Measurements from ENCODE around the gene EIF2AK2. TPM values are rescaled to one million over a fixed set of nuclear protein-coding genes. Genes with fewer than 3 reads are reported as not detected.
A peak's percentile ranks its signal among the peaks of the same experiment; 100 is the strongest.

Gene EIF2AK2
- polyA plus RNA-seq, 4 donors = 4.3 to 27.7 (median 8.3) TPM

- Histone ChIP-seq H3K27ac (ENCODE audit: low read depth in 1 of 3, low read length in 2 of 3) (peak within 1 kb of the TSS; percentile 60 to 89 (median 89)), H3K27me3 (ENCODE audit: control insufficient read depth in 3 of 3, insufficient read depth in 3 of 3, low read length in 3 of 3) (no peaks in the 10 kb centered on the region), H3K4me1 (ENCODE audit: control insufficient read depth in 3 of 3, insufficient read depth in 2 of 3, low read depth in 1 of 3, low read length in 2 of 3) (peaks cover 0 to 11% (median 5%) of the 10 kb centered on the region in 3 donors), H3K4me3 (ENCODE audit: low read depth in 1 of 3, low read length in 3 of 3) (peak within 1 kb of the TSS; percentile 76 to 89 (median 76)), H3K9me3 (ENCODE audit: control insufficient read depth in 2 of 2, insufficient read depth in 1 of 2, low read depth in 1 of 2, low read length in 1 of 2) (no peaks in the 10 kb centered on the region), H3K36me3 (ENCODE audit: control insufficient read depth in 3 of 3, insufficient read depth in 2 of 3, low read depth in 1 of 3, low read length in 3 of 3) (peaks cover 1 to 10% (median 2%) of the 10 kb centered on the region in 3 donors)
- 0 to 1% (median 0%) methylated on average over 74 of the region's 74 CpGs for WGBS, 3 donors
- peak; percentile 98 to 99 for DNase-seq
- no peak for FAIRE-seq
These were observed 72.6 kb downstream of the EIF2AK2 start, which contains the start of the genes GPATCH11 and HEATR5B for GRCh38 chr2:37083873-37084794. Gene GPATCH11 (plus strand): TSS chr2:37084518. CDS start chr2:37088382, 3,864 bp downstream. Gene HEATR5B (minus strand): TSS chr2:37084372. CDS start chr2:37083414, 958 bp downstream.

GRCh38 chr2:37080689-37081088 lies 76.1 kb downstream of the EIF2AK2 start:
- 43 to 66% (median 50%) methylated on average over 3 of the region's 3 CpGs for WGBS, 3 donors
- H3K27ac ChIP-seq (ENCODE audit: low read depth in 1 of 3, low read length in 2 of 3) = no peak overlapping the region
- no peak for FAIRE-seq

GRCh38 chr2:37080266-37080665 lies 76.5 kb downstream of the EIF2AK2 start:
- DNase-seq = no peak
- no peak for FAIRE-seq
- Histone ChIP-seq H3K4me1 (ENCODE audit: control insufficient read depth in 3 of 3, insufficient read depth in 2 of 3, low read depth in 1 of 3, low read length in 2 of 3) (peaks cover 0 to 11% (median 5%) of the 10 kb centered on the region in 3 donors), H3K27ac (ENCODE audit: low read depth in 1 of 3, low read length in 2 of 3) (no peak overlapping the region), H3K36me3 (ENCODE audit: control insufficient read depth in 3 of 3, insufficient read depth in 2 of 3, low read depth in 1 of 3, low read length in 3 of 3) (peaks cover 0 to 11% (median 5%) of the 10 kb centered on the region in 3 donors), H3K9me3 (ENCODE audit: control insufficient read depth in 2 of 2, insufficient read depth in 1 of 2, low read depth in 1 of 2, low read length in 1 of 2) (no peaks in the 10 kb centered on the region), H3K27me3 (ENCODE audit: control insufficient read depth in 3 of 3, insufficient read depth in 3 of 3, low read length in 3 of 3) (no peaks in the 10 kb centered on the region), H3K4me3 (ENCODE audit: low read depth in 1 of 3, low read length in 3 of 3) (no peak overlapping the region)
- 59 to 95% (median 81%) methylated on average over 2 of the region's 2 CpGs for WGBS, 3 donors

More at GRCh38 chr2:37080689-37081088, 76.1 kb downstream of the EIF2AK2 start:
- Histone ChIP-seq H3K4me1 (ENCODE audit: control insufficient read depth in 3 of 3, insufficient read depth in 2 of 3, low read depth in 1 of 3, low read length in 2 of 3) (peaks cover 0 to 11% (median 5%) of the 10 kb centered on the region in 3 donors), H3K4me3 (ENCODE audit: low read depth in 1 of 3, low read length in 3 of 3) (no peak overlapping the region), H3K36me3 (ENCODE audit: control insufficient read depth in 3 of 3, insufficient read depth in 2 of 3, low read depth in 1 of 3, low read length in 3 of 3) (peaks cover 0 to 11% (median 5%) of the 10 kb centered on the region in 3 donors), H3K9me3 (ENCODE audit: control insufficient read depth in 2 of 2, insufficient read depth in 1 of 2, low read depth in 1 of 2, low read length in 1 of 2) (no peaks in the 10 kb centered on the region), H3K27me3 (ENCODE audit: control insufficient read depth in 3 of 3, insufficient read depth in 3 of 3, low read length in 3 of 3) (no peaks in the 10 kb centered on the region)
- no peak for DNase-seq

- 95 to 100% (median 95%) methylated on average over 2 of the region's 2 CpGs for WGBS, 3 donors
- no peak for DNase-seq
- no peak overlapping the region for H3K4me3 ChIP-seq (ENCODE audit: low read depth in 1 of 3, low read length in 3 of 3)
- peaks cover 5 to 22% (median 11%) of the 10 kb centered on the region in 3 donors for H3K36me3 ChIP-seq (ENCODE audit: control insufficient read depth in 3 of 3, insufficient read depth in 2 of 3, low read depth in 1 of 3, low read length in 3 of 3)
- no peaks in the 10 kb centered on the region for H3K9me3 ChIP-seq (ENCODE audit: control insufficient read depth in 2 of 2, insufficient read depth in 1 of 2, low read depth in 1 of 2, low read length in 1 of 2)
- FAIRE-seq = no peak
- no peak overlapping the region for H3K27ac ChIP-seq (ENCODE audit: low read depth in 1 of 3, low read length in 2 of 3)
- H3K4me1 ChIP-seq (ENCODE audit: control insufficient read depth in 3 of 3, insufficient read depth in 2 of 3, low read depth in 1 of 3, low read length in 2 of 3) = no peaks in the 10 kb centered on the region
- H3K27me3 ChIP-seq (ENCODE audit: control insufficient read depth in 3 of 3, insufficient read depth in 3 of 3, low read length in 3 of 3) = no peaks in the 10 kb centered on the region
These were observed 85.8 kb downstream of the EIF2AK2 start for GRCh38 chr2:37070931-37071330.

- WGBS, 3 donors = 83 to 90% (median 85%) methylated on average over 6 of the region's 6 CpGs
- Histone ChIP-seq H3K4me3 (ENCODE audit: low read depth in 1 of 3, low read length in 3 of 3) (no peak overlapping the region), H3K27ac (ENCODE audit: low read depth in 1 of 3, low read length in 2 of 3) (no peak overlapping the region)
These were observed 88.1 kb downstream of the EIF2AK2 start for GRCh38 chr2:37068686-37069085.

GRCh38 chr2:37061776-37062175 lies 95.0 kb downstream of the EIF2AK2 start:
- no peaks in the 10 kb centered on the region for H3K27me3 ChIP-seq (ENCODE audit: control insufficient read depth in 3 of 3, insufficient read depth in 3 of 3, low read length in 3 of 3)
- no peaks in the 10 kb centered on the region for H3K4me1 ChIP-seq (ENCODE audit: control insufficient read depth in 3 of 3, insufficient read depth in 2 of 3, low read depth in 1 of 3, low read length in 2 of 3)
- no peaks in the 10 kb centered on the region for H3K9me3 ChIP-seq (ENCODE audit: control insufficient read depth in 2 of 2, insufficient read depth in 1 of 2, low read depth in 1 of 2, low read length in 1 of 2)
- FAIRE-seq (no peak), DNase-seq (no peak)
- WGBS, 3 donors = 97 to 98% (median 98%) methylated on average over 5 of the region's 5 CpGs
- no peak overlapping the region for H3K4me3 ChIP-seq (ENCODE audit: low read depth in 1 of 3, low read length in 3 of 3)
- H3K36me3 ChIP-seq (ENCODE audit: control insufficient read depth in 3 of 3, insufficient read depth in 2 of 3, low read depth in 1 of 3, low read length in 3 of 3) = peaks cover 3 to 27% (median 23%) of the 10 kb centered on the region in 3 donors
- no peak overlapping the region for H3K27ac ChIP-seq (ENCODE audit: low read depth in 1 of 3, low read length in 2 of 3)

More at GRCh38 chr2:37068686-37069085, 88.1 kb downstream of the EIF2AK2 start:
- FAIRE-seq (no peak), DNase-seq (no peak)
- Histone ChIP-seq H3K9me3 (ENCODE audit: control insufficient read depth in 2 of 2, insufficient read depth in 1 of 2, low read depth in 1 of 2, low read length in 1 of 2) (no peaks in the 10 kb centered on the region), H3K4me1 (ENCODE audit: control insufficient read depth in 3 of 3, insufficient read depth in 2 of 3, low read depth in 1 of 3, low read length in 2 of 3) (no peaks in the 10 kb centered on the region), H3K36me3 (ENCODE audit: control insufficient read depth in 3 of 3, insufficient read depth in 2 of 3, low read depth in 1 of 3, low read length in 3 of 3) (peaks cover 8 to 36% (median 20%) of the 10 kb centered on the region in 3 donors), H3K27me3 (ENCODE audit: control insufficient read depth in 3 of 3, insufficient read depth in 3 of 3, low read length in 3 of 3) (no peaks in the 10 kb centered on the region)

GRCh38 chr2:37061013-37061711 lies 95.6 kb downstream of the EIF2AK2 start:
- Histone ChIP-seq H3K27ac (ENCODE audit: low read depth in 1 of 3, low read length in 2 of 3) (no peak overlapping the region), H3K27me3 (ENCODE audit: control insufficient read depth in 3 of 3, insufficient read depth in 3 of 3, low read length in 3 of 3) (no peaks in the 10 kb centered on the region), H3K4me3 (ENCODE audit: low read depth in 1 of 3, low read length in 3 of 3) (no peak overlapping the region), H3K36me3 (ENCODE audit: control insufficient read depth in 3 of 3, insufficient read depth in 2 of 3, low read depth in 1 of 3, low read length in 3 of 3) (peaks cover 6 to 28% (median 26%) of the 10 kb centered on the region in 3 donors), H3K9me3 (ENCODE audit: control insufficient read depth in 2 of 2, insufficient read depth in 1 of 2, low read depth in 1 of 2, low read length in 1 of 2) (no peaks in the 10 kb centered on the region), H3K4me1 (ENCODE audit: control insufficient read depth in 3 of 3, insufficient read depth in 2 of 3, low read depth in 1 of 3, low read length in 2 of 3) (no peaks in the 10 kb centered on the region)
- FAIRE-seq (no peak), DNase-seq (no peak)

- no peak overlapping the region for H3K4me3 ChIP-seq (ENCODE audit: low read depth in 1 of 3, low read length in 3 of 3)
- DNase-seq (no peak), FAIRE-seq (no peak)
- no peaks in the 10 kb centered on the region for H3K27me3 ChIP-seq (ENCODE audit: control insufficient read depth in 3 of 3, insufficient read depth in 3 of 3, low read length in 3 of 3)
- 93 to 95% (median 94%) methylated on average over 7 of the region's 7 CpGs for WGBS, 3 donors
- peaks cover 6 to 25% (median 23%) of the 10 kb centered on the region in 3 donors for H3K36me3 ChIP-seq (ENCODE audit: control insufficient read depth in 3 of 3, insufficient read depth in 2 of 3, low read depth in 1 of 3, low read length in 3 of 3)
- H3K4me1 ChIP-seq (ENCODE audit: control insufficient read depth in 3 of 3, insufficient read depth in 2 of 3, low read depth in 1 of 3, low read length in 2 of 3) = no peaks in the 10 kb centered on the region
- H3K27ac ChIP-seq (ENCODE audit: low read depth in 1 of 3, low read length in 2 of 3) = no peak overlapping the region
- no peaks in the 10 kb centered on the region for H3K9me3 ChIP-seq (ENCODE audit: control insufficient read depth in 2 of 2, insufficient read depth in 1 of 2, low read depth in 1 of 2, low read length in 1 of 2)
These were observed 96.3 kb downstream of the EIF2AK2 start for GRCh38 chr2:37060446-37060845.

All from small intestine (tissue), 7 donors.